COLO668 (cell line): ENCODE measurements around the gene GJD4.

Source experiments
- DNase-seq: peaks from one replicate; lab custom pipeline; 2025; ENCODE audit not compliant: unreplicated experiment; lab: John Stamatoyannopoulos, UW

The GJD4 gene

DNA sequence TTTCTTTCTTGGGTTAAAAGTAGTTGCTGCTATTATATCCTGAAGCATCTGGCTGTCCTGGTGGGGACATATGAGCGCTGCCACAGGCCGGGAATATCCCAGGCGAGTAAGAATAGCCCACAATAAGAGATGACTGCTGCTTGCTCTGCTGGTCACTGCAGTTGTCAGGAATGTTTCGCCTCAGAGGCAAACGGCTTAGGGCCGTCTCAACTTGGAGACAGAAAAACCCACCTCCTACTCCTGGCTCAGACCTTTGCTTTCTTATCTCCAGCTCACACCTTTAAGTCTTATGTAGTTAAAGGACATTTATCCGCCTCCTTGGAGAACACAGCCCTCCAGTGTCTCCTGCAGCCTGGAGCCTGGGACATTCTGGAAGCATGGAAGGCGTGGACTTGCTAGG is at the start of gene GJD4:
TSS of gene GJD4 (plus strand) at position 151 of the 400 bp plus-strand sequence. CDS start at position 378, 227 bp downstream.
- no peak for DNase-seq

DNA sequence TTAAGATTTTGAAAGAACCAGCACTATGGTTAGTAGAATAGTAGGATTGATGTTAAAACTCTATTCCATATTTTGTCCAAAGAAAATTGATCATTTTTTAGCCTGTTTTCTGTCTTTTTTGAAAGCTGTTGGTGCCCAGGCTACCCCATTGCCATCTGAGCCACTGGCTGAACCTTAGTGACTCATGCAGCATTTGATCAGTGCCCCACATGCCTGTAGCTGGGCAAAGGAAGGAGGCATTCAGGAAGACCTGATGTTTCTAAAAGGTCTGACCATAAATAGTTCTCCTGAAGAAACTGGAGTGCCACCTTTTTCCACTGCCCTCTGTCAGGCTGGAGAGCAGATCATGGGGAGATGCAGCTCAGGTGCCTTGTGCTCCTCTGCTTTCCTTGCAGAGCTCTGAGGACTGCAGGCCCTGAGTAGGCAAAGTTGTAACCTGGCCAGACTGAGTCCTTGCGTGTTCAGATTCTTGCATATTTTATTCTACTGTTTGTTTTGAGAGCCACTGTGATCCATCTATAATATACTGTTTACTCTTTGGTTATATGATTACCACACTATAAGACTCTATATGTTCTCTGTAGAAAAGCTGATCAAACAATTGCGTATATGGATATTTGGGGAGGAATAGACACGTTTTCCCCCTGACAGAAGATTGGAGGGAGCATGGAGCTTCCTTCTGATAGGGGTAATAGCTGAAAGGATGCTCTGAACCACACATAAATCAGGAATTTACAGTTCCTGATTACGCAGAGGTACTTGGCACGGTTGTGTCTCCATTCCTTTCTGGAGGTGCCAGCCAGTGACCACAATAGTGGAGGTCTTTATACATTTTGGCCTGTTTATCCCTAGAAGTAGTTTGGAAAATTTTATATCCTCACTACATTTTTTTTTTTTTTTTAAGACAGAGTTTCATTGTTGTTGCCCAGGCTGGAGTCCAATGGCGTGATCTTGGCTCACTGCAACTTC is 48.9 kb upstream of the GJD4 start:
- no peak for DNase-seq

- DNase-seq, result no peak
Measured at GRCh38 chr10:35558276-35558675, 46.9 kb upstream of the GJD4 start.

GRCh38 chr10:35559416-35559815 is 45.7 kb upstream of the GJD4 start:
- DNase-seq, result no peak

- DNase-seq, result no peak
Measured at GRCh38 chr10:35561715-35562114, 43.4 kb upstream of the GJD4 start.

GRCh38 chr10:35562427-35562826 is 42.7 kb upstream of the GJD4 start:
- DNase-seq, result no peak

GRCh38 chr10:35563261-35563891 is 41.8 kb upstream of the GJD4 start:
- DNase-seq, result peak; percentile 43

DNA sequence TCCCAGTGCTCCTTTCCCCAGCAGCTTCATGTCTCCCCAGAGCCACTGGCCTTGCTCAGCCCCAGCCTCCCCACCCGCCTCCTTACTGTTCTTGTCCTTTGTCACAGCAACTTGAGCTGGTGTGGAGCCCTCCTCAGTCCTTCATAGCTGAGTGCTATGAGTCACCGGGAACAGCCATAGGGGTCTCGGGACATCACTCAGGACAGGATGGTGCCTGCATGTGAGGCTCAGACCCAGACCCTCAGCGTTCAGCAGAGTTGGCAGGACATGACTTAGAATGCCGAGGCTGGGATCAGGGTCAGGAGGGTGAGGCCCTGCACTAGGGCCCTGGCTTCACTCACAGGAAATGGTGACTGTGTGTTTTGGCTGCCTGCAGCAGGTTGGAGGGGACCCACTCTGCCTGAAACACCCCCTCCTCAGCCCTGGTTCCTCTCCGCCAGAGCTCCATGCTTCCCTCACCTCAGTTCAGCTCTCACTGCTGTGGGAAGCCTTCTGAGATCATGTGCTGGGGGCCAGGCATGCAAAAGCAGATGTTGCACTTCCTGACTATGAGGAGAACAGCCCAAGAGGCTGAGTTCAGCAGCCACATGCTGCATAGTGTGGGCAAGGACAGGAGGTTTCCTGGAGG is 40.7 kb upstream of the GJD4 start:
- no peak for DNase-seq

GRCh38 chr10:35565602-35566081 is 39.5 kb upstream of the GJD4 start:
- no peak for DNase-seq

- no peak for DNase-seq
Measured at GRCh38 chr10:35567951-35568350, 37.2 kb upstream of the GJD4 start.

GRCh38 chr10:35568483-35569015 is 36.6 kb upstream of the GJD4 start:
- no peak for DNase-seq

DNA sequence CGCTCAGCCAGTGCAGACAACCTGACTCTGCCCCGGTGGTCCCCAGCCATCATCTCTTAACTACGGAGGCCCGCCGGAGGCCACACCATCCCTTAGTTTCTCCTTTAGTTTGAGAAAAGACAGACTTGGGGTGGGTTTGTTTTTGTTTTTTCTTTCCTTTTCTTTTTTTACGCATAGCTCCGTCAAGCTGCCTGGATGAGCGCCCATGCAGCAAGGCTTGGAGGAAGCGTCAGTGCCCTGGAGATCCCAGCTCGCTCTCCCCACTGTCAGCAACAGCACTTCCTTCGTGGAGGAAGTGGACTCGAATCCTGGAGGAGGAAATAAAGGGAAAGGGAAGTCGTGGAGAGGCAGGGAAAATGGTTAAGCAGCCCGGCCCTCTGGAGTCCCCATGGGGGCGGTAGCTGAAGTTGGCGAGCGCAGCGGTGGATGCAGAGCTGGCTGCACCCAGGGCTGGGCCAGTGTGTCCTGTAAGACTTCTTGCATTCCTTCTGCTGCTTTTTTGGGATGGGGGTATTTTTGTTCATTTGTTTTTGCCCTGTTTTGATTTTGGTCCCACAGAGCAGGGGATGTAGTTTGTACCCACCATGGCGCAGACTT is 35.9 kb upstream of the GJD4 start:
- DNase-seq, result no peak

DNA sequence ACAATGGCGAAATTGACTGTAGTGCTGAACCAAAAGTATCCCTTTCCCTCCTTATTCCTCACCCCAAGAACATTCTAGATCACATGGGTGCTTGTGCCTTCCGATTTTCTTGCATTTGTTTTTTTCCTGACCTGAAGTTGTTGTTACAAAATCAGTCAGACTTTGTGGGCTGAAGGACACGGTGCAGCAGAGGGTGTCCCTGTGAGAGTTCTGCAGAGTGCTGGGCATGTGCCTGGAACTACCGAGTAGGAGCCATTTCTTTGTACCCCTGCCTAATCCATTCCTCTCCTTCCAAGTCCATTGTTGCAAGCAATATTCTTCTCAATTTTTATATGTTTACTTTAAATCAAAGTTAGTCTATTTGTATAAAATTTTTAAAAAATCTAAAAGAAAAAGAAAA is 35.3 kb upstream of the GJD4 start:
- DNase-seq, result no peak

DNA sequence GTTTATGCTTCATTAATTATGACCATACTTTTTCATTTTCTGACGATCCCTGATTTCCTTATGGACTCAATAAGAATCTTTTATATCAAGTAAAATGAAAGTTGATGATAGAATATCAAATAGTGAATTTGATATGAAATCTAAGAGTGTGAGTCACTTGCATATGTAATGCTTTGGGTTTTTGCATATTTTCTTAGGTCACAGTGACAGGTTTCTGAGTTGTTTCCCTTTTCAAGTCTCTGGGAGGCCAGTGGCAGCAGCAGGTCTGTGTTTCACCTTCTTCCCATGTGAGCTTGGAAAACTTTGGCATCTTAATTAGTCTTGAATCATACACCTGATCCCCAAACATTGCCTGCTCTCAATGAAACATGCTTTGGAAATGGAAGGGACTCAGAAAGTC is 34.7 kb upstream of the GJD4 start:
- no peak for DNase-seq

- DNase-seq, result no peak
Measured at GRCh38 chr10:35572583-35572982, 32.6 kb upstream of the GJD4 start.

DNA sequence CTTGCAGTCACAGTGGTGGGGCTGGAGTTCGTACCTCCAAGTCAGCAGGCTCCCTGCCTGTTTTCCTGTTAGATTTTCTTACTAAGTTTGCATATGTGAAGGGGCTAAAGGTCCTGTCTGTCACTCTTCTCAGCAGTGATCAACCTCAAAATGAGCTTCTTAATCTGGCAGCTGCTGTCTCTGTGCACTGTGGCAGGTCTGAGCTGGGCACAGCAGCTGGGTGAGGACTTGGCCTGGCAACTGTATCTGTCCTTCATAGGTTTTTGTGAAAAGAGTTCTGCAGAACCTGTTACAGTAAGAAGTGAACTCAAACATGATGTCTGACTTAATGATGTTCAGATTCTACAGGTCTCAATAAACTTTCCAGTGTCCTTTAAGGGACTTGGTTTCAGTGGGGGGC is 31.3 kb upstream of the GJD4 start:
- no peak for DNase-seq

- no peak for DNase-seq
Measured at GRCh38 chr10:35574924-35575352, 30.2 kb upstream of the GJD4 start.

DNA sequence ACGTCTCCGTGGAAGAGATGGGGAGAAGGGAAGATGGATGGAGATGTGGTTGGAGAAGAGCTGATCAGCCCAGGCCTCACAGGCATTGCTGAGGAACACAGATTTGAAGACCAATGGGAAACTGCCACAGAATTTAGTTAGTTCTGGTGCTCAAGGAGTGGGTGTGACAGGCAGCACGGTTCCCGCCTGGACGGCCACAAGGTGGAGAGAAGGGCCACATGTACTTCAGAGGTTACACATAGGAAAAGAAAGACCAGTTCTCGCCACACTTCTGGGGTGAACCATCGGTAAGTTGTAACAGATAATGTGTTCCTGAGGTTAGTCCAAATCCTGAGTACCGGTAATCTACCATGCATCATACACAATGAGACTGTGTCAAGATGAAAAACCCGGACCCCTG is 29.5 kb upstream of the GJD4 start:
- no peak for DNase-seq

DNA sequence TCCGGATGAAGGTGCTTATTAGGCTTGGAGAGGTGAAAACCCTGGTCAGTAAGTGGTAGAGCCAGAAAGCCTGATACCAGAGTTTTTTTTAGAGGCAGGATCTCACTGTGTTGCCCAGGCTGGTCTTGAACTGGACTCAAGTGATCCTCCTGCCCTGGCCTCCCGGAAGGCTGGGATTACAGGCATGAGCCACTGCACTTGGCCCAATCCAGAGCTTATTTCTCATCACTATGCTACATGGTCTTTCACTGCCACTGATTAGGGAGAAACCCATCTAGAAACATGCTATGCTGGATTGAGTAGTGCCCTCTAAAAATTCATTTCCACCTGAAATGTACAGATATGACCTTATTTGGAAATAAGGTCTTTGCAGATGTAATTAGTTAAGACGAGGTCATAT is 28.4 kb upstream of the GJD4 start:
- no peak for DNase-seq

DNA sequence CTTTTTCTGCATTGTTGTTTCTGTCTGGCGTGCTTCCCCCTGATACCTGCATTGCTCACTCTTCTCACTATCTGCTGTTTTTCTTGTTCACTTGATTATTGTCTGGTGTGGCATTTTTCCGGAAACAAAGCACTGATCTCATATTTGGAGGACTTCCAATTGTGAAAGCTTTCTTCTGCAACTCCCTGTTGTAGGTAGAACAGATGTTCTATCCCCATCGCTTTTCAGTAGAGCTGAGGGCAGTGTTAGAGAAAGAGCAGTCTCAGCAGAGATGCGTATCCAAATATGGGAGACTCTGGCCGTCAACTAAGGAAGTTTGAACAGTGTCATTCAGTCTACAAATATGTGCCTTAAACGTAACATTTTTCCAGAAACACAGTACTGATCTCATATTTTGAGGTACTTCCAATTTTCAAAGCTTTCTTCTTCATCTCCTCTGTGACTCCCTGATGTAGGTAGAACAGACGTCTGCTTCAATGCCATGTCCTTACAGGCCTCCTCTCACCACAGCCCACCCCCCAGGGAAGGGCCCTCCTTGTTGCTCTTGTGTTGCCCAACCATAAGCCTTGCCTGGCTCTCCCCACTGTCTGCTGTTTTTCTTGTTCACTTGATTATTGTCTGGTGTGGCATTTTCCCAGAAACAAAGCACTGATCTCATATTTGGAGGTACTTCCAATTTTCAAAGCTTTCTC is 27.1 kb upstream of the GJD4 start:
- DNase-seq, result no peak

DNA sequence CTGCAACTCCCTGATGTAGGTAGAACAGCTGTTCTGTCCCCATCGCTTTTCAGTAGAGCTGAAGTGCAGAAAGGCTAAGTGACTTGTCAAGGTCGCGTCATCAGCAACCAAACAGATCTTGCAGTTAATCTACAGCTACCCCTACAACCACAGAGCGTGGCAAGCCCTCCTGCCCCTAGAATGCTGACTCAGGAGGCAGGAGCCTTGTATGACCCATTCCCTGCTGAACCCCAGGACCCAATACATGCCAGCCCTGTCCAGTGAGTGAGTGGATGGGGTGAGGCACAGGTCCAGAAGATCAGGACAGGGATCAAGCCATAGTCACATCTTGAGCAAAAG is 26.6 kb upstream of the GJD4 start:
- DNase-seq, result no peak
